Lower leg skin (tissue), 3 donors: ENCODE results near the gene BAG2.

Source experiments
- CTCF ChIP-seq, 3 donors: fragments of 450-650 bp; IDR thresholded peaks; one replicate each; pipeline ENCODE4 v1.5.1; 2016; ENCODE audit warnings: antibody characterized with exemption in 3 of 3, mild to moderate bottlenecking in 3 of 3, moderate library complexity in 2 of 3
- POLR2A ChIP-seq, 2 donors: fragments of 450-650 bp; IDR thresholded peaks; one replicate each; pipeline ENCODE4 v1.6.1; 2016 to 2017; ENCODE audit warnings: antibody characterized with exemption in 2 of 2, mild to moderate bottlenecking in 1 of 2, moderate library complexity in 1 of 2

- TF ChIP-seq CTCF (IDR thresholded peaks at IDR 0.05) (no peak), POLR2A (IDR thresholded peaks at IDR 0.05) (no peak)
Observed at GRCh38 chr6:57134954-57135353, 37.2 kb upstream of the BAG2 start.
